Myocyte (in vitro differentiated cells): ENCODE data around the gene SLC9A7. TPM values are rescaled to one million over a fixed set of nuclear protein-coding genes. Genes with fewer than 3 reads are reported as not detected.

ENCODE experiments used
- DNase-seq: peaks from one replicate; pipeline ENCODE4 v3.0.0-alpha.2; 2012; ENCODE audit warnings: low read depth
- total RNA-seq: library from RNA; depleted of rRNA; stranded (reverse); fragments of >200 nt; gene quantifications from 2 replicates; pipeline ENCODE4 v1.2.3, GENCODE V29; 2014

The SLC9A7 gene
- total RNA-seq, 1 donor from 2014 or later: 36.0 TPM

- DNase-seq: no peak
Measured at GRCh38 chrX:46707274-46707965, 51.5 kb downstream of the SLC9A7 start.

DNA sequence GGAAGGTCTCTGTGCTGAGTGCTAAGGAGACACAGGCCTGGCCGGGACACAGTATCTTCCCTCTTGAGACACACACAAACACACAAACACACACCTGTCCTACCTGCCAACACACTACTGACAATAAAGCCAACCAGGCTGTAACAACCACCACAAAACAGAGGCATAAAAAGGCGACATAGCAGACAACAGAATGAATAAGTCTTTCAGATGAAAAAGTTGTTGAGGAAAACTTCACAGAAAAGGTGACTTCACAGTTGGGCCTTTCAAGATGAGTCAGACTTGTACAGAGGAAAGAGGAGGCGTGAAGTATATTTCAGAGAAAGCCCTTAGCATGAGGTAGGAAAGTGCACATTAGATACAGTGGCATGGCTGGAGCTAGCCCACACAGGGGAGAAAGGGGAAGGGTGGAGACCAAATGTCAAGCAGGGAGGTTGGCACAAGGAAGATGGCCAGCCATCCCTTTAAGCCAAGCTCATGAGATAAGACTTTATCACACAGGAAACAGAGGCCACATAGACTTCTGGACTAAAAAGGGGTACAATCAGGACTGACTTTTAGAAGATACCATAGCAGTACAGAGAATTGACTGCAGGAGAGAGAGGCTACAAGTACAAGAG is 54.0 kb downstream of the SLC9A7 start:
- no peak for DNase-seq

DNA sequence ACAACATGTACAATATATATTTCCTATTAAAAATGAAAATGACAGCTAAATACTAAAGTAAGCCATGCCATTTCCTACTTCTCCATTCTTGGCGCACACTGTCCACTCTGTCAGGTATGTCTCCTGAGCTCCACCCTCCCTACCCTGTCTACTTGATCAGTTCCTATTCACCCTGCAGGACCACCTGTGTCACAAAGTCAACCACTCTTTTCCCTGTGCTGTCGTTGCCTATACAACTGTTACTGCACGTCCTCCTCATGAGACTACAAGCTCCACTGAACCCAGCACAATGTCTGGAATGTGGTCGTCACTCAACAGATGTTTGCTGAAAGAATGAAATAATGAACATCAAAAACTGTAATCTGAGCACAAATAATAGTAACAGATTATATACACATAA is 54.9 kb downstream of the SLC9A7 start:
- no peak for DNase-seq

DNA sequence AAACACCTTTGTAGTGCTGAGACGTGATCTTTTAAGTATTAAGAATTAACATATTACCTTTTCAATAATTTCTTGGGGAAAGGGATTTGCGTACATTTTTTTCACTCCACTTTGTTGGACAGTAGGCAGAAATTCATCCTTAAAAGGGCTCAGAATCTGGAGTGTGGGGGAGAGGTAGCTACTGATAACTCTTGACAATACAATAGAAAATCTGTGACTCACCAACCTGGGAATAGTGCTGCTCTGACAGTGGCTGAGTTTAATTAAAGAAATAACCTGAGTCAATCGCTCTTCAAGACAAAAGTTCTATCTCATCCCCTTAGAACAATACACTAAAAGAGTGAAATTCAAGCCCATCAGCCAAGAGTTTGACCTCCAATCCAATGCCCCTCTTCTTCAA is 60.2 kb downstream of the SLC9A7 start:
- no peak for DNase-seq

- no peak for DNase-seq
Measured at GRCh38 chrX:46695491-46695890, 63.4 kb downstream of the SLC9A7 start.

DNA sequence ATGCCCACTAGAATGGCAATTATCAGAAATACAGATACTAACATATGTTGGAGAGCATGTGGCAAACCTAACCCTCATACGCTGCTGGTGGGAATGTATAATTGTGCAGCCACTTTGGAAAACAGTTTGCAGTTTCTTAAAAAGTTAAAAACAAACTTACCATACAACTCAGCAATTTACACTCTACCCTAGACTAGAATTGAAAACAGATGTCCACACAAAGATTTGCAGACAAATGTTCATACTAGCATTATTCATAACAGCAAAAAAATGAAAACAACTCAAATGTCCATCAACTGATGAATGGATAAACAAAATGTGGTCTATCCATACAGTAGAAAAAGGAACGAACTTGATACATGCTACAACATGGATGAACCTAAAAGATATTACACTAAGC is 64.4 kb downstream of the SLC9A7 start:
- no peak for DNase-seq

GRCh38 chrX:46693149-46693548 is 65.8 kb downstream of the SLC9A7 start:
- no peak for DNase-seq

DNA sequence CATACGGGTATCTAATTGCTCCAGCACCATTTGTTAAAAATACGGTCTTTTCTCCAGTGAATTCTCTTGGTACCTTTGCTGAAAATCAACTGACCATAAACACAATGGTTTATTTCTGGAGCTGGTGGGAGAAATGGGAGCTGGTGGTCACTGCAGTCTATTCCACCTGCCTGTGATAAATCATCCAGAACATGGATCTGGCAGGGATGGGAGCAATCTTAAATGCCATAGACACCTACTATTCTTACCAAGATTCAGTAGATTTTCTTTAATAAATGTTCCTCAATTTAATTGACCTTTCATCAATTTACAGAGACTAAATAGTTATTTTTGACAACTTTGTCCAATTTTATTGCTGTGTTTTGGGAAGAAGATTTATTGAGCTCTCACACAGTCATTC is 68.1 kb downstream of the SLC9A7 start:
- DNase-seq: peak; percentile 71

GRCh38 chrX:46687619-46688018 is 71.3 kb downstream of the SLC9A7 start:
- DNase-seq: no peak

GRCh38 chrX:46686003-46686645 is 72.8 kb downstream of the SLC9A7 start:
- peak; percentile 56 for DNase-seq

DNA sequence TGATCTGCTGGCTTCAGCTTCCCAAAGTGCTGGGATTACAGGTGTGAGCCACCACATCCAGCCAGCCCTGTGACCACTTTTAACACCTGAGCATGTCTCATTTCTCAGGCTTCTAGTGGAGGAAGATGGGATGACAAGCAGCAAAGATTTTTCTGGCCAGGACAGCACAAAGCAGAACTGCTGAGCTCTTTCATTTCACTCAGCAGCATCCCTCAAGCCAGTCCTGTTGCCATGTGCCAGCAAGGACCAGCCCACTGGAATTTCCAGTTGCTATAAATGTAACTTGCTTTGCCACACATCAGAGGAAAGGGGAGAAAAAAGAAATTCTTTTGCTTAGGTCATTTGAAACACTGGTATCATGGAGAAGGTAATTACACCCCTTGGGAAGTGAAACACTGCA is 75.9 kb downstream of the SLC9A7 start:
- peak; percentile 53 for DNase-seq

- no peak for DNase-seq
Measured at GRCh38 chrX:46681849-46682248, 77.1 kb downstream of the SLC9A7 start.

- no peak for DNase-seq
Measured at GRCh38 chrX:46678232-46678631, 80.7 kb downstream of the SLC9A7 start.

GRCh38 chrX:46676399-46677356 is 82.2 kb downstream of the SLC9A7 start:
- no peak for DNase-seq

DNA sequence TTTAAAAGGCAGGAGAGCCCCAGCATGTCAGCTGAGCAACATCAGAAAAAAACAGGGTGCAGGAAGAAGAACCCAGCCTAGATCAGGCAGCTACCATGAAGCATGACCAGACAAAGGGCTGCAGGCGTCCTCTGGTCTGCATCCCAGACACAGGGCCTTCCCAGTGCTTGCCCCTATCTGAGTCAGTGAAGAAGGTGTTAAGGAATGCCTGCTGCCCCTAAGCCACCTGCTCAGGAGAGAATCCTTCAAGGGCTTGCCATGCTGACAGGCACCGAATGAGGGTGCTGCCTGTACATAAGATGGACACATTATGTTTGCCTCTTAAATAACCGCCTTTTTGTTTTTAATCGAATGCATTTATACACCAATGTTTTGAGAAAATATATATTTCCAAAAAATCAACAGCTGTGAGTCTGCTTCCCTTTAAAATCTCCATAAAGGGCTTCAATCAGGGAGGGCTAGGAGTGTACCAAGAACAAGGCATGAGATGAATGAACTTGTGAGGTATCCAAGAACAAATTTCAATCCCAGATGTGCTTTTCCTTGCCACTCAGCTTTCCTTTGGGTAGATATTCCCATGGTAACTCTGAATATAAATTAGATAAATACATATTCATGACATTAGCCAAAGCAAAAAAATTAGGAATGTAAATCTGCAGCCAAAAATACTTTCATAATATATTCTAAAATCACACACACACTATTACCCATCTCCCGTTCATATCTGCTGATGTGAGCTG is 85.1 kb downstream of the SLC9A7 start:
- DNase-seq: no peak

- DNase-seq: peak; percentile 79
Measured at GRCh38 chrX:46670316-46670715, 88.6 kb downstream of the SLC9A7 start.

- DNase-seq: no peak
Measured at GRCh38 chrX:46666831-46667230, 92.1 kb downstream of the SLC9A7 start.

DNA sequence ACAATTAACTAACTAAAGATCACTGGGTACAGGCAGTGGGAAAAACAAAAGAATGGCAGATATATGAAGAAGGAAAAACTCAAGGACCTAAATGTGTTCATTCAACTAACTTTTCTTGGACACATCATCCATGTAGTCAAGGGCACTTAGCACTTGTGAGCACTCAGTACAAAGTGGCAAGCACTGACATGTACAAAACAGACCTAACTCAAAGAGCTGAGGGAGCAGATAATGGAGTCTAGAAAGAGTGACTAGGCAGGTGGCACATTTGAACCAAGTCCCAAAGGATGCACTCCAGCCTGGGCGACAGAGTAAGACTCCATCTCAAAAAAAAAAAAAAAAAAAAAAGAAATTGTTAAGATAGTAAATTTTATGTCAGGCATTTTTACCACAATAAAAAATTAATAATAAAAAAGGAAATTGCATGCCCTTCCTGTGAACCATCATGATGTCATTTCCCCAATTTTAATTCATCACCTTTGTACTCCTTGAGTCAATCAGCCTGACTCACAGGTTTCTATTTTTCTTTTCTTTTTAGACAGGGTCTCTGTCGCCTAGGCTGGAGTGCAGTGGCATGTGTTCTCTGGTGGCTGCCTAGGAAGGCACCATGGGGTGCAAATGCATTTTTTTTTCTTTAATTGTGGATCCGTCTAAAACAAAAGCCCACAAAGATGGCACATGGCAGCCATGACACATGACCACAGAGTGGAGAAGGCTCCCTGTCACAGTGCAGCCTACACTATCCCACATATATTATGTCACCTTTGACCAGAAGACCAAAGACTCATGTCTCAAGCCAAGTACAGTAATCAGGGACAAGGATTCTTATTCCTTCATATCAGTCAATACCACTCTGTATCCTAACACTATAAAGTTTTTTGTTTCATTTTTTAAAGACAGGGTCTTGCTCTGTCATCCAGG is 93.4 kb downstream of the SLC9A7 start:
- DNase-seq: no peak

DNA sequence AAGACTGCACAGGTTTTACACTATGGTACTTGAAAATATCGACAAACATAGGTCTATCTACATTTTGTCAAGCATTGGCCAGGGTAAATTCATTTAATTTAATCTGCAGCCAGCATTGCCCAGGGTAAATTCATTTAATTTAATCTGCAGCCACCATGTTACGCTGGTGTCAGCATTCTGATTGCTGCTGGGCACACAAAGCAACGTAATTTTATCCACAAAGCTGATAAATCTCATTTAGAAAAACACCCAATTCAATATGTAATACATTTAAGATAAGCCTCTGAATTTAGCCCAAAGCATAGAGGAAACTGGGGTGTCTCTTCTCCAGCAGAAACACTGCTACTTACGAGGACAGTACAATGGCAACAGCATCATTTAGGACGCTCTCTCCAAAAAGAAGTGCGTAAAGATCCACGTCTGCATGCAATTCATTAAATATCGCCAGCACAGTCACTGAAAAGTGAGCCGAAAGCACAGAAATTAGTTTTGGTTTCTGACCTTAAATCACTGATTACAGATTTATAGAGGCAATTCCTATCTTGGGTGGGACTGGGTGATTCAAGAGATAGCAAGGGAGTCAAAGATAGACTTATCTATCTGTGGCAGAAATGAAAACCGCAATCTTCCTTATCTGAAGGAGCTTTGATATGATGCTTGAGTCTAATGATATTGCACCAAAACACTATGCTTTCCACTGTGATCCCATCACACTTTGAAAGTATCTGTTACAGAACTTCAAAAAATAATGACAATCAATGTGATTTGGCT is 96.5 kb downstream of the SLC9A7 start:
- DNase-seq: no peak
